Immature natural killer cell (primary cell): Measurements from ENCODE around the gene MGMT. TPM values are rescaled to one million over a fixed set of nuclear protein-coding genes. Genes with fewer than 3 reads are reported as not detected.

ENCODE experiments used
- DNase-seq, 3 donors: peaks; one replicate each; pipeline ENCODE4 v3.0.0; 2022; ENCODE audit warnings: mixed read lengths in 1 of 3
- H3K27ac Mint-ChIP-seq, 6 donors: one replicate each; pipeline ENCODE4 v1.8.0; 2020; ENCODE audit warnings: mixed read lengths in 6 of 6, mild to moderate bottlenecking in 5 of 6, inconsistent platforms in 4 of 6, moderate library complexity in 3 of 6
- H3K27me3 Mint-ChIP-seq, 3 donors: one replicate each; pipeline ENCODE4 v1.8.0; 2020 to 2021; ENCODE audit warnings: low read depth in 3 of 3, mild to moderate bottlenecking in 3 of 3, mixed read lengths in 3 of 3, moderate library complexity in 3 of 3, inconsistent platforms in 1 of 3
- H3K36me3 Mint-ChIP-seq, 3 donors: one replicate each; pipeline ENCODE4 v1.8.0; 2020; ENCODE audit warnings: mixed read lengths in 3 of 3, inconsistent platforms in 2 of 3, mild to moderate bottlenecking in 2 of 3
- H3K4me1 Mint-ChIP-seq, 2 donors: one replicate each; pipeline ENCODE4 v1.8.0; 2020; ENCODE audit warnings: inconsistent platforms in 2 of 2, mild to moderate bottlenecking in 2 of 2, mixed read lengths in 2 of 2, moderate library complexity in 1 of 2
- H3K4me3 Mint-ChIP-seq, 5 donors: one replicate each; pipeline ENCODE4 v1.8.0; 2020; ENCODE audit warnings: mild to moderate bottlenecking in 5 of 5, mixed read lengths in 5 of 5, inconsistent platforms in 3 of 5, moderate library complexity in 3 of 5
- H3K9me3 Mint-ChIP-seq, 6 donors: one replicate each; pipeline ENCODE4 v1.8.0; 2020; ENCODE audit warnings: mild to moderate bottlenecking in 6 of 6, mixed read lengths in 6 of 6, inconsistent platforms in 4 of 6, moderate library complexity in 3 of 6
- polyA plus RNA-seq, 3 donors: library from polyadenylated mRNA; unstranded; fragments of 300-500 nt; fragmentation: Illumina TruSeq; gene quantifications; one replicate each; pipeline ENCODE4 v1.2.3, GENCODE V29; 2021

MGMT gene
- polyA plus RNA-seq, 3 donors from 2014 or later: 33.7 to 69.5 (median 37.5) TPM

- H3K4me3 Mint-ChIP-seq: no peak overlapping the region
- peaks cover 0 to 3% (median 0%) of the 10 kb centered on the region in 6 donors for H3K9me3 Mint-ChIP-seq
- H3K27ac Mint-ChIP-seq: no peak overlapping the region
- H3K36me3 Mint-ChIP-seq: no peaks in the 10 kb centered on the region
- peaks cover 0 to 4% (median 2%) of the 10 kb centered on the region in 3 donors for H3K27me3 Mint-ChIP-seq
- no peak for DNase-seq
- H3K4me1 Mint-ChIP-seq: peaks cover 47 to 62% of the 10 kb centered on the region in 2 donors
Observed at GRCh38 chr10:129509155-129509554, 42.1 kb downstream of the MGMT start.

- Mint-ChIP-seq H3K27me3 (peaks cover 0 to 4% (median 2%) of the 10 kb centered on the region in 3 donors), H3K4me1 (peaks cover 52 to 66% of the 10 kb centered on the region in 2 donors), H3K36me3 (no peaks in the 10 kb centered on the region), H3K4me3 (no peak overlapping the region), H3K27ac (no peak overlapping the region), H3K9me3 (peaks cover 0 to 3% (median 0%) of the 10 kb centered on the region in 6 donors)
- DNase-seq: no peak
Observed at GRCh38 chr10:129509835-129510234, 42.8 kb downstream of the MGMT start.

- Mint-ChIP-seq H3K4me3 (no peak overlapping the region), H3K27me3 (peaks cover 0 to 6% (median 2%) of the 10 kb centered on the region in 3 donors), H3K27ac (no peak overlapping the region), H3K4me1 (peaks cover 48 to 66% of the 10 kb centered on the region in 2 donors), H3K36me3 (no peaks in the 10 kb centered on the region), H3K9me3 (peaks cover 0 to 3% (median 0%) of the 10 kb centered on the region in 6 donors)
- DNase-seq: no peak
Observed at GRCh38 chr10:129511086-129511485, 44.0 kb downstream of the MGMT start.

- Mint-ChIP-seq H3K4me1 (peaks cover 43 to 64% of the 10 kb centered on the region in 2 donors), H3K4me3 (no peak overlapping the region), H3K9me3 (peaks cover 0 to 3% (median 0%) of the 10 kb centered on the region in 6 donors), H3K36me3 (no peaks in the 10 kb centered on the region), H3K27me3 (peaks cover 0 to 4% (median 2%) of the 10 kb centered on the region in 3 donors), H3K27ac (peak overlapping the region in 1 of 6 donors; percentile 10)
- no peak for DNase-seq
Observed at GRCh38 chr10:129511758-129512157, 44.7 kb downstream of the MGMT start.

GRCh38 chr10:129513312-129513711 lies 46.3 kb downstream of the MGMT start:
- DNase-seq: no peak
- Mint-ChIP-seq H3K27me3 (peaks cover 3 to 10% (median 6%) of the 10 kb centered on the region in 3 donors), H3K36me3 (no peaks in the 10 kb centered on the region), H3K27ac (no peak overlapping the region), H3K9me3 (no peaks in the 10 kb centered on the region), H3K4me3 (no peak overlapping the region), H3K4me1 (peaks cover 54 to 78% of the 10 kb centered on the region in 2 donors)

GRCh38 chr10:129514568-129515451 lies 47.8 kb downstream of the MGMT start:
- peaks cover 55 to 88% of the 10 kb centered on the region in 2 donors for H3K4me1 Mint-ChIP-seq
- peak overlapping the region in 5 of 6 donors; percentile 16 to 68 (median 40) for H3K27ac Mint-ChIP-seq

GRCh38 chr10:129516846-129517679 lies 50.0 kb downstream of the MGMT start:
- H3K4me1 Mint-ChIP-seq: peaks cover 41 to 69% of the 10 kb centered on the region in 2 donors
- peak overlapping the region; percentile 15 to 85 (median 64) for H3K27ac Mint-ChIP-seq
- peak overlapping the region; percentile 76 to 82 (median 79) for H3K4me3 Mint-ChIP-seq
- no peak for DNase-seq
- H3K36me3 Mint-ChIP-seq: no peaks in the 10 kb centered on the region
- no peaks in the 10 kb centered on the region for H3K9me3 Mint-ChIP-seq
- H3K27me3 Mint-ChIP-seq: peaks cover 5 to 20% (median 17%) of the 10 kb centered on the region in 3 donors

More at GRCh38 chr10:129514568-129515451, 47.8 kb downstream of the MGMT start:
- DNase-seq: no peak
- H3K36me3 Mint-ChIP-seq: no peaks in the 10 kb centered on the region
- H3K9me3 Mint-ChIP-seq: no peaks in the 10 kb centered on the region
- H3K4me3 Mint-ChIP-seq: peak overlapping the region in 4 of 5 donors; percentile 13 to 59 (median 28)
- peaks cover 5 to 17% (median 17%) of the 10 kb centered on the region in 3 donors for H3K27me3 Mint-ChIP-seq

GRCh38 chr10:129517680-129518057 lies 50.6 kb downstream of the MGMT start:
- Mint-ChIP-seq H3K27me3 (peaks cover 5 to 20% (median 17%) of the 10 kb centered on the region in 3 donors), H3K4me3 (peak overlapping the region; percentile 76 to 82 (median 79)), H3K4me1 (peaks cover 35 to 63% of the 10 kb centered on the region in 2 donors), H3K36me3 (no peaks in the 10 kb centered on the region), H3K9me3 (no peaks in the 10 kb centered on the region), H3K27ac (peak overlapping the region; percentile 69 to 89 (median 81))
- DNase-seq: peak; percentile 67 to 74 (median 69)

GRCh38 chr10:129518793-129519192 lies 51.8 kb downstream of the MGMT start:
- Mint-ChIP-seq H3K27ac (peak overlapping the region in 4 of 6 donors; percentile 36 to 85 (median 70)), H3K36me3 (no peaks in the 10 kb centered on the region), H3K4me1 (peaks cover 35 to 54% of the 10 kb centered on the region in 2 donors), H3K27me3 (peaks cover 5 to 20% (median 17%) of the 10 kb centered on the region in 3 donors), H3K4me3 (peak overlapping the region in 3 of 5 donors; percentile 41 to 62 (median 57)), H3K9me3 (no peaks in the 10 kb centered on the region)
- DNase-seq: no peak

- Mint-ChIP-seq H3K27me3 (peaks cover 3 to 20% (median 17%) of the 10 kb centered on the region in 3 donors), H3K27ac (no peak overlapping the region), H3K36me3 (no peaks in the 10 kb centered on the region), H3K4me3 (no peak overlapping the region), H3K4me1 (peaks cover 22 to 37% of the 10 kb centered on the region in 2 donors), H3K9me3 (no peaks in the 10 kb centered on the region)
- no peak for DNase-seq
Observed at GRCh38 chr10:129520440-129521080, 53.5 kb downstream of the MGMT start.

GRCh38 chr10:129521161-129522025 lies 54.4 kb downstream of the MGMT start:
- Mint-ChIP-seq H3K27me3 (peaks cover 2 to 20% (median 17%) of the 10 kb centered on the region in 3 donors), H3K27ac (no peak overlapping the region), H3K36me3 (no peaks in the 10 kb centered on the region), H3K9me3 (no peaks in the 10 kb centered on the region), H3K4me3 (no peak overlapping the region), H3K4me1 (peaks cover 18 to 29% of the 10 kb centered on the region in 2 donors)
- DNase-seq: no peak

- Mint-ChIP-seq H3K4me1 (peaks cover 15 to 23% of the 10 kb centered on the region in 2 donors), H3K9me3 (no peaks in the 10 kb centered on the region), H3K4me3 (no peak overlapping the region), H3K27me3 (peaks cover 2 to 20% (median 17%) of the 10 kb centered on the region in 3 donors), H3K27ac (no peak overlapping the region), H3K36me3 (no peaks in the 10 kb centered on the region)
- no peak for DNase-seq
Observed at GRCh38 chr10:129522041-129522585, 55.1 kb downstream of the MGMT start.
